ENCODE data around the gene PCK2. TPM values are rescaled to one million over a fixed set of nuclear protein-coding genes. Genes with fewer than 3 reads are reported as not detected.
A peak's percentile ranks its signal among the peaks of the same experiment; 100 is the strongest.

PCK2 gene
- total and polyA plus RNA-seq, 2 of the 13 experiments (the other 11 are each of a cell fraction or from before 2014, with no cell fraction given) = 129 to 272 TPM

DNA sequence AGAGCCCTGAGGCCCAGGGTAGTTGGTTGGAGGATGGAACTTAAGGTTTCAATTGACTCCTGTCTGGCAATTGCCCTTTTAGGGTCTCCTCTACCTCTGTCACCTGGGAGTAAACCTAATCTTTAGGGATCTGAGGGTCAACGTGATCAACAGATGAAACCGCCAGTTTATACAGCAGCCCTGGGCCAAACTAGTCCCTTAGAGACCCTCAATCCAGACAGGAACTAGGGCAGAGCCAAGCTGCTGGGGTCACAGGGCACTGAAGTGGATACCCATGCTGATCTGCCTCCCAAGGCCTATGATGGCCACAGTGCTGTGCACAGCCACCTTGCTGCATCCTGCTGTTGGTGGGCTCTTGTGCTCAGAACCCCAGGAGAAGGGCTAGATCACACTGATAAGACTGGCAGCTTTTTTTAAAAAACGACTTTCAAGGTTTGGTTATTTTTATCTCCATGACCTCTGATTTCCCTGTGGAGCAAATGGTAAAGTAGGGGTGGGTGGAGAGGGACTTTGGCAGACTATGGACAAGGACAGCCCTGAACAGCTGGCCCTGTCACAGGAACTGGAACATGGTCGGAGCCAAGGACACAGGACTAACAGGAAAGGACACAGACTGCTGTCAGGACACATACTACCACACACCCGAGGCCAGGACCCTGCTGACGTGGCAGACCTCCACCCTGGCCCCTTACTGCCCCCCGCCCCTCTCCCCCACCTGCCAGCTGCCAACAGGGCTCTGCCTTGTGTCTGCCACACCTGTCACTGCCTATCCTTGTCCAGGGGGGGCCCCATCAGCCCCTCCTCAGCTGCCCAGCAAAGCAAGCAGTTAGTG lies 36.8 kb downstream of the PCK2 start (continued):
- TF ChIP-seq, protein P1, sequence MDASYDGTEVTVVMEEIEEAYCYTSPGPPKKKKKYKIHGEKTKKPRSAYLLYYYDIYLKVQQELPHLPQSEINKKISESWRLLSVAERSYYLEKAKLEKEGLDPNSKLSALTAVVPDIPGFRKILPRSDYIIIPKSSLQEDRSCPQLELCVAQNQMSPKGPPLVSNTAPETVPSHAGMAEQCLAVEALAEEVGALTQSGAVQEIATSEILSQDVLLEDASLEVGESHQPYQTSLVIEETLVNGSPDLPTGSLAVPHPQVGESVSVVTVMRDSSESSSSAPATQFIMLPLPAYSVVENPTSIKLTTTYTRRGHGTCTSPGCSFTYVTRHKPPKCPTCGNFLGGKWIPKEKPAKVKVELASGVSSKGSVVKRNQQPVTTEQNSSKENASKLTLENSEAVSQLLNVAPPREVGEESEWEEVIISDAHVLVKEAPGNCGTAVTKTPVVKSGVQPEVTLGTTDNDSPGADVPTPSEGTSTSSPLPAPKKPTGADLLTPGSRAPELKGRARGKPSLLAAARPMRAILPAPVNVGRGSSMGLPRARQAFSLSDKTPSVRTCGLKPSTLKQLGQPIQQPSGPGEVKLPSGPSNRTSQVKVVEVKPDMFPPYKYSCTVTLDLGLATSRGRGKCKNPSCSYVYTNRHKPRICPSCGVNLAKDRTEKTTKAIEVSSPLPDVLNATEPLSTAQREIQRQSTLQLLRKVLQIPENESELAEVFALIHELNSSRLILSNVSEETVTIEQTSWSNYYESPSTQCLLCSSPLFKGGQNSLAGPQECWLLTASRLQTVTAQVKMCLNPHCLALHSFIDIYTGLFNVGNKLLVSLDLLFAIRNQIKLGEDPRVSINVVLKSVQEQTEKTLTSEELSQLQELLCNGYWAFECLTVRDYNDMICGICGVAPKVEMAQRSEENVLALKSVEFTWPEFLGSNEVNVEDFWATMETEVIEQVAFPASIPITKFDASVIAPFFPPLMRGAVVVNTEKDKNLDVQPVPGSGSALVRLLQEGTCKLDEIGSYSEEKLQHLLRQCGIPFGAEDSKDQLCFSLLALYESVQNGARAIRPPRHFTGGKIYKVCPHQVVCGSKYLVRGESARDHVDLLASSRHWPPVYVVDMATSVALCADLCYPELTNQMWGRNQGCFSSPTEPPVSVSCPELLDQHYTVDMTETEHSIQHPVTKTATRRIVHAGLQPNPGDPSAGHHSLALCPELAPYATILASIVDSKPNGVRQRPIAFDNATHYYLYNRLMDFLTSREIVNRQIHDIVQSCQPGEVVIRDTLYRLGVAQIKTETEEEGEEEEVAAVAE (CRISPR knock-in tag; IDR thresholded peaks at IDR 0.05; ENCODE audit: borderline replicate concordance) = 0 out of 2 replicates have a peak, but pooled peaks have one; percentile 12
- TF ChIP-seq ZNF138 (CRISPR knock-in tag; IDR thresholded peaks at IDR 0.05; ENCODE audit: low read depth) = peak; percentile 57; the same call in 1 of the 2 replicates
- TF ChIP-seq ZUFSP (CRISPR knock-in tag; IDR thresholded peaks at IDR 0.05; ENCODE audit: borderline replicate concordance) = no peak
- peak; percentile 90; the same call in 1 of the 2 replicates for TF ChIP-seq AKAP8 (CRISPR knock-in tag; IDR thresholded peaks at IDR 0.05)
- TF ChIP-seq, protein P2, sequence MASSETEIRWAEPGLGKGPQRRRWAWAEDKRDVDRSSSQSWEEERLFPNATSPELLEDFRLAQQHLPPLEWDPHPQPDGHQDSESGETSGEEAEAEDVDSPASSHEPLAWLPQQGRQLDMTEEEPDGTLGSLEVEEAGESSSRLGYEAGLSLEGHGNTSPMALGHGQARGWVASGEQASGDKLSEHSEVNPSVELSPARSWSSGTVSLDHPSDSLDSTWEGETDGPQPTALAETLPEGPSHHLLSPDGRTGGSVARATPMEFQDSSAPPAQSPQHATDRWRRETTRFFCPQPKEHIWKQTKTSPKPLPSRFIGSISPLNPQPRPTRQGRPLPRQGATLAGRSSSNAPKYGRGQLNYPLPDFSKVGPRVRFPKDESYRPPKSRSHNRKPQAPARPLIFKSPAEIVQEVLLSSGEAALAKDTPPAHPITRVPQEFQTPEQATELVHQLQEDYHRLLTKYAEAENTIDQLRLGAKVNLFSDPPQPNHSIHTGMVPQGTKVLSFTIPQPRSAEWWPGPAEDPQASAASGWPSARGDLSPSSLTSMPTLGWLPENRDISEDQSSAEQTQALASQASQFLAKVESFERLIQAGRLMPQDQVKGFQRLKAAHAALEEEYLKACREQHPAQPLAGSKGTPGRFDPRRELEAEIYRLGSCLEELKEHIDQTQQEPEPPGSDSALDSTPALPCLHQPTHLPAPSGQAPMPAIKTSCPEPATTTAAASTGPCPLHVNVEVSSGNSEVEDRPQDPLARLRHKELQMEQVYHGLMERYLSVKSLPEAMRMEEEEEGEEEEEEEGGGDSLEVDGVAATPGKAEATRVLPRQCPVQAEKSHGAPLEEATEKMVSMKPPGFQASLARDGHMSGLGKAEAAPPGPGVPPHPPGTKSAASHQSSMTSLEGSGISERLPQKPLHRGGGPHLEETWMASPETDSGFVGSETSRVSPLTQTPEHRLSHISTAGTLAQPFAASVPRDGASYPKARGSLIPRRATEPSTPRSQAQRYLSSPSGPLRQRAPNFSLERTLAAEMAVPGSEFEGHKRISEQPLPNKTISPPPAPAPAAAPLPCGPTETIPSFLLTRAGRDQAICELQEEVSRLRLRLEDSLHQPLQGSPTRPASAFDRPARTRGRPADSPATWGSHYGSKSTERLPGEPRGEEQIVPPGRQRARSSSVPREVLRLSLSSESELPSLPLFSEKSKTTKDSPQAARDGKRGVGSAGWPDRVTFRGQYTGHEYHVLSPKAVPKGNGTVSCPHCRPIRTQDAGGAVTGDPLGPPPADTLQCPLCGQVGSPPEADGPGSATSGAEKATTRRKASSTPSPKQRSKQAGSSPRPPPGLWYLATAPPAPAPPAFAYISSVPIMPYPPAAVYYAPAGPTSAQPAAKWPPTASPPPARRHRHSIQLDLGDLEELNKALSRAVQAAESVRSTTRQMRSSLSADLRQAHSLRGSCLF (CRISPR knock-in tag; IDR thresholded peaks at IDR 0.05; ENCODE audit: borderline replicate concordance) = no peak
- no peak for TF ChIP-seq NFYB (CRISPR knock-in tag; IDR thresholded peaks at IDR 0.05)
- TF ChIP-seq IKZF1 (IDR thresholded peaks at IDR 0.05) = no peak
- TF ChIP-seq, protein P3, sequence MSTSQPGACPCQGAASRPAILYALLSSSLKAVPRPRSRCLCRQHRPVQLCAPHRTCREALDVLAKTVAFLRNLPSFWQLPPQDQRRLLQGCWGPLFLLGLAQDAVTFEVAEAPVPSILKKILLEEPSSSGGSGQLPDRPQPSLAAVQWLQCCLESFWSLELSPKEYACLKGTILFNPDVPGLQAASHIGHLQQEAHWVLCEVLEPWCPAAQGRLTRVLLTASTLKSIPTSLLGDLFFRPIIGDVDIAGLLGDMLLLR (CRISPR knock-in tag; IDR thresholded peaks at IDR 0.05) = no peak
- no peak for TF ChIP-seq ZNF557 (CRISPR knock-in tag; IDR thresholded peaks at IDR 0.05)
- TF ChIP-seq ZFP37 (CRISPR knock-in tag; IDR thresholded peaks at IDR 0.05; ENCODE audit: borderline replicate concordance) = peak; percentile 71; the same call in 1 of the 2 replicates
- peak; percentile 84 for TF ChIP-seq BORCS8-MEF2B (CRISPR knock-in tag; IDR thresholded peaks at IDR 0.05)
- TF ChIP-seq STAT6 (CRISPR knock-in tag; IDR thresholded peaks at IDR 0.05; ENCODE audit: borderline replicate concordance) = no peak
- TF ChIP-seq KDM2A (CRISPR knock-in tag; IDR thresholded peaks at IDR 0.05; ENCODE audit: borderline replicate concordance, low read depth) = peak; percentile 53; the same call in 1 of the 2 replicates
